ENCODE results near the gene STEAP3.

DNA sequence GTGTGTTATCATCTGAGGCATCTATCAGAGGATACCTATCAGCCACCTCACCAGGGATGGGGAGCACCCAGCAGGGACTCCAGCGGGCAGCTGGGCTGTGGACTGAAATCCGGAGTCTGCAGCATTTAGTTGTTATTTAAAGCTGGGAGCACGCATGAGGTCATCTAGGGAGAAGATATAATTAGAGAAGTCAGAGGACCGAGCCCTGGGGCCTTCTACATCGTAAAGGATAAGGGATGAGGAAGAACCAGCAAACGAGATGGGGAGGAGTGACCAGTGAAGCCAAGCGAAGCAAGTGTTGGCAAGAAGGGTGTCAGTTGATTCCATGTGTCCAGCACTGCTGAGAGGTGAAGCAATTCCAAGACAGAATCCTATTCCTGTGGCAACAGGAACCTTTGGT is 70.3 kb downstream of the STEAP3 start:
- TF ChIP-seq ZNF219 (CRISPR knock-in tag; IDR thresholded peaks at IDR 0.05; ENCODE audit: borderline replicate concordance) (no peak), JUN (CRISPR knock-in tag; IDR thresholded peaks at IDR 0.05) (no peak), CREB1 (CRISPR knock-in tag; IDR thresholded peaks at IDR 0.05) (no peak)
- TF ChIP-seq, protein P1, sequence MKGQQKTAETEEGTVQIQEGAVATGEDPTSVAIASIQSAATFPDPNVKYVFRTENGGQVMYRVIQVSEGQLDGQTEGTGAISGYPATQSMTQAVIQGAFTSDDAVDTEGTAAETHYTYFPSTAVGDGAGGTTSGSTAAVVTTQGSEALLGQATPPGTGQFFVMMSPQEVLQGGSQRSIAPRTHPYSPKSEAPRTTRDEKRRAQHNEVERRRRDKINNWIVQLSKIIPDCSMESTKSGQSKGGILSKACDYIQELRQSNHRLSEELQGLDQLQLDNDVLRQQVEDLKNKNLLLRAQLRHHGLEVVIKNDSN (CRISPR knock-in tag; IDR thresholded peaks at IDR 0.05) = no peak
- TF ChIP-seq, protein P2, sequence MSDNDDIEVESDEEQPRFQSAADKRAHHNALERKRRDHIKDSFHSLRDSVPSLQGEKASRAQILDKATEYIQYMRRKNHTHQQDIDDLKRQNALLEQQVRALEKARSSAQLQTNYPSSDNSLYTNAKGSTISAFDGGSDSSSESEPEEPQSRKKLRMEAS (CRISPR knock-in tag; IDR thresholded peaks at IDR 0.05) = no peak
- TF ChIP-seq, protein P3, sequence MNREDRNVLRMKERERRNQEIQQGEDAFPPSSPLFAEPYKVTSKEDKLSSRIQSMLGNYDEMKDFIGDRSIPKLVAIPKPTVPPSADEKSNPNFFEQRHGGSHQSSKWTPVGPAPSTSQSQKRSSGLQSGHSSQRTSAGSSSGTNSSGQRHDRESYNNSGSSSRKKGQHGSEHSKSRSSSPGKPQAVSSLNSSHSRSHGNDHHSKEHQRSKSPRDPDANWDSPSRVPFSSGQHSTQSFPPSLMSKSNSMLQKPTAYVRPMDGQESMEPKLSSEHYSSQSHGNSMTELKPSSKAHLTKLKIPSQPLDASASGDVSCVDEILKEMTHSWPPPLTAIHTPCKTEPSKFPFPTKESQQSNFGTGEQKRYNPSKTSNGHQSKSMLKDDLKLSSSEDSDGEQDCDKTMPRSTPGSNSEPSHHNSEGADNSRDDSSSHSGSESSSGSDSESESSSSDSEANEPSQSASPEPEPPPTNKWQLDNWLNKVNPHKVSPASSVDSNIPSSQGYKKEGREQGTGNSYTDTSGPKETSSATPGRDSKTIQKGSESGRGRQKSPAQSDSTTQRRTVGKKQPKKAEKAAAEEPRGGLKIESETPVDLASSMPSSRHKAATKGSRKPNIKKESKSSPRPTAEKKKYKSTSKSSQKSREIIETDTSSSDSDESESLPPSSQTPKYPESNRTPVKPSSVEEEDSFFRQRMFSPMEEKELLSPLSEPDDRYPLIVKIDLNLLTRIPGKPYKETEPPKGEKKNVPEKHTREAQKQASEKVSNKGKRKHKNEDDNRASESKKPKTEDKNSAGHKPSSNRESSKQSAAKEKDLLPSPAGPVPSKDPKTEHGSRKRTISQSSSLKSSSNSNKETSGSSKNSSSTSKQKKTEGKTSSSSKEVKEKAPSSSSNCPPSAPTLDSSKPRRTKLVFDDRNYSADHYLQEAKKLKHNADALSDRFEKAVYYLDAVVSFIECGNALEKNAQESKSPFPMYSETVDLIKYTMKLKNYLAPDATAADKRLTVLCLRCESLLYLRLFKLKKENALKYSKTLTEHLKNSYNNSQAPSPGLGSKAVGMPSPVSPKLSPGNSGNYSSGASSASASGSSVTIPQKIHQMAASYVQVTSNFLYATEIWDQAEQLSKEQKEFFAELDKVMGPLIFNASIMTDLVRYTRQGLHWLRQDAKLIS (CRISPR knock-in tag; IDR thresholded peaks at IDR 0.05; ENCODE audit: borderline replicate concordance) = no peak
- TF ChIP-seq, protein P4, sequence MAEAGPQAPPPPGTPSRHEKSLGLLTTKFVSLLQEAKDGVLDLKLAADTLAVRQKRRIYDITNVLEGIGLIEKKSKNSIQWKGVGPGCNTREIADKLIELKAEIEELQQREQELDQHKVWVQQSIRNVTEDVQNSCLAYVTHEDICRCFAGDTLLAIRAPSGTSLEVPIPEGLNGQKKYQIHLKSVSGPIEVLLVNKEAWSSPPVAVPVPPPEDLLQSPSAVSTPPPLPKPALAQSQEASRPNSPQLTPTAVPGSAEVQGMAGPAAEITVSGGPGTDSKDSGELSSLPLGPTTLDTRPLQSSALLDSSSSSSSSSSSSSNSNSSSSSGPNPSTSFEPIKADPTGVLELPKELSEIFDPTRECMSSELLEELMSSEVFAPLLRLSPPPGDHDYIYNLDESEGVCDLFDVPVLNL (CRISPR knock-in tag; IDR thresholded peaks at IDR 0.05; ENCODE audit: borderline replicate concordance, low read depth) = no peak
- TF ChIP-seq, protein P5, sequence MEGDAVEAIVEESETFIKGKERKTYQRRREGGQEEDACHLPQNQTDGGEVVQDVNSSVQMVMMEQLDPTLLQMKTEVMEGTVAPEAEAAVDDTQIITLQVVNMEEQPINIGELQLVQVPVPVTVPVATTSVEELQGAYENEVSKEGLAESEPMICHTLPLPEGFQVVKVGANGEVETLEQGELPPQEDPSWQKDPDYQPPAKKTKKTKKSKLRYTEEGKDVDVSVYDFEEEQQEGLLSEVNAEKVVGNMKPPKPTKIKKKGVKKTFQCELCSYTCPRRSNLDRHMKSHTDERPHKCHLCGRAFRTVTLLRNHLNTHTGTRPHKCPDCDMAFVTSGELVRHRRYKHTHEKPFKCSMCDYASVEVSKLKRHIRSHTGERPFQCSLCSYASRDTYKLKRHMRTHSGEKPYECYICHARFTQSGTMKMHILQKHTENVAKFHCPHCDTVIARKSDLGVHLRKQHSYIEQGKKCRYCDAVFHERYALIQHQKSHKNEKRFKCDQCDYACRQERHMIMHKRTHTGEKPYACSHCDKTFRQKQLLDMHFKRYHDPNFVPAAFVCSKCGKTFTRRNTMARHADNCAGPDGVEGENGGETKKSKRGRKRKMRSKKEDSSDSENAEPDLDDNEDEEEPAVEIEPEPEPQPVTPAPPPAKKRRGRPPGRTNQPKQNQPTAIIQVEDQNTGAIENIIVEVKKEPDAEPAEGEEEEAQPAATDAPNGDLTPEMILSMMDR (IDR thresholded peaks at IDR 0.05) = no peak
